AG04449 (cell line): Measurements from ENCODE around the gene TRIM69.
"Not testable (repeated sequence)": the region's sequence is repeated elsewhere in the genome, so short reads cannot be mapped to it uniquely, and the experiment has no call there.

Source experiments
- CTCF ChIA-PET: fragments of 350-600 bp; formaldehyde crosslinking; extraction: SDS; loops from one replicate; lab custom pipeline; 2021; ENCODE audit warnings: antibody characterized with exemption; lab: Yijun Ruan, JAX
- POLR2A ChIA-PET: fragments of 400-600, 350-600 bp; formaldehyde crosslinking; extraction: SDS; loops from one replicate; lab custom pipeline; 2020; ENCODE audit warnings: antibody characterized with exemption, inconsistent platforms; lab: Yijun Ruan, JAX
- DNase-seq: peaks from one replicate; pipeline ENCODE4 v3.0.0-alpha.2; 2010; ENCODE audit warnings: low read depth, low spot score
- H3K4me3 ChIP-seq: 2 replicates; pipeline ENCODE4 v1.5.1; 2011; ENCODE audit warnings: low read depth, mild to moderate bottlenecking, control low read depth, low read length
- CTCF ChIP-seq: IDR thresholded peaks from one replicate; pipeline ENCODE4 v1.5.1; 2011; ENCODE audit warnings: mild to moderate bottlenecking, moderate library complexity, low read length, control low read depth, inconsistent platforms; ENCODE audit not compliant: insufficient read depth; ENCODE audit errors: missing control alignments

Gene TRIM69

GRCh38 chr15:44736181-44736765 is at the start of gene TRIM69:
TRIM69 (plus strand) TSS chr15:44736528; CDS start chr15:44736705, 177 bp downstream.
- TF ChIP-seq CTCF = no peak
- no peak within 1 kb of the TSS for H3K4me3 ChIP-seq
- CTCF ChIA-PET = interaction anchor here (0.8 to 6.9 kb wide), 17 partner anchors 8 to 165 kb away, joined by 3 to 153 read pairs (median 5); partner anchors contain the start of genes B2M, PATL2 and SPG11
- POLR2A ChIA-PET = no interaction called here
- no peak for DNase-seq

GRCh38 chr15:44689318-44689717 is 47.0 kb upstream of the TRIM69 start:
- CTCF ChIA-PET, DNase-seq, POLR2A ChIA-PET, H3K4me3 ChIP-seq: not testable (repeated sequence)

GRCh38 chr15:44690245-44690644 is 46.1 kb upstream of the TRIM69 start:
- POLR2A ChIA-PET, CTCF ChIA-PET, DNase-seq: not testable (repeated sequence)

GRCh38 chr15:44692659-44693058 is 43.7 kb upstream of the TRIM69 start:
- DNase-seq = no peak
- CTCF ChIA-PET = no interaction called here

More at GRCh38 chr15:44690245-44690644, 46.1 kb upstream of the TRIM69 start:
- H3K4me3 ChIP-seq = not testable (repeated sequence)

GRCh38 chr15:44694416-44694815 is 41.9 kb upstream of the TRIM69 start:
- POLR2A ChIA-PET = interaction anchor here (0.8 kb wide), 1 partner anchor 17 kb away, joined by 3 read pairs; the partner anchor contains the start of genes B2M and PATL2
- TF ChIP-seq CTCF = no peak
- CTCF ChIA-PET = interaction anchor here (0.8 to 1.2 kb wide), 2 partner anchors 16 to 31 kb away, joined by 3 read pairs; partner anchors contain the start of gene PATL2
- H3K4me3 ChIP-seq = no peak overlapping the region
- no peak for DNase-seq

More at GRCh38 chr15:44692659-44693058, 43.7 kb upstream of the TRIM69 start:
- H3K4me3 ChIP-seq = no peak overlapping the region
- POLR2A ChIA-PET = no interaction called here
- no peak for TF ChIP-seq CTCF

- POLR2A ChIA-PET = no interaction called here
- DNase-seq = no peak
- no peak overlapping the region for H3K4me3 ChIP-seq
- no peak for TF ChIP-seq CTCF
- CTCF ChIA-PET = no interaction called here
Measured at GRCh38 chr15:44695294-44695693, 41.0 kb upstream of the TRIM69 start.

- POLR2A ChIA-PET = no interaction called here
- H3K4me3 ChIP-seq = no peak overlapping the region
- no peak for TF ChIP-seq CTCF
- DNase-seq = no peak
- CTCF ChIA-PET = no interaction called here
Measured at GRCh38 chr15:44697014-44697413, 39.3 kb upstream of the TRIM69 start.
